IMR-90 (cell line): Measurements from ENCODE around the gene TMEM135. TPM values are rescaled to one million over a fixed set of nuclear protein-coding genes. Genes with fewer than 3 reads are reported as not detected.

Source experiments
- ATAC-seq: fragments of 200-7000 bp; cut with Tn5 transposase; 2 replicates; pipeline ENCODE4 v1.9.1; 2020; ENCODE audit warnings: low read depth, mild to moderate bottlenecking, moderate library complexity
- BruUV-seq: library from RNA; stranded (reverse); fragments of 400-500 nt; replicated peaks from 2 replicates; lab custom pipeline; 2021; lab: Mats Ljungman, UMichigan
- CTCF ChIA-PET: fragments of 300-600 bp; formaldehyde crosslinking; extraction: SDS; loops from one replicate; lab custom pipeline; 2021; ENCODE audit warnings: antibody characterized with exemption; lab: Yijun Ruan, JAX
- POLR2A ChIA-PET: fragments of 300-600 bp; sonication (Branson Sonifier 250); formaldehyde crosslinking; loops from one replicate; lab custom pipeline; 2022; ENCODE audit warnings: antibody characterized with exemption; ENCODE audit not compliant: unreplicated experiment; lab: Charles Lee
- DNase-seq: peaks from one replicate; pipeline ENCODE4 v3.0.0; 2013
- H2AFZ ChIP-seq: replicated peaks from 2 replicates; pipeline ENCODE3; 2013; ENCODE audit warnings: low read length, mild to moderate bottlenecking; ENCODE audit not compliant: poor library complexity
- H2AK5ac ChIP-seq: 2 replicates; pipeline ENCODE4 v1.6.1; 2013; ENCODE audit warnings: low read depth, low read length, inconsistent platforms
- H2AK9ac ChIP-seq: replicated peaks from 2 replicates; pipeline ENCODE3; 2013; ENCODE audit warnings: mild to moderate bottlenecking, low read depth, low read length, moderate library complexity; ENCODE audit not compliant: poor library complexity
- H2BK120ac ChIP-seq: 2 replicates; pipeline ENCODE4 v1.6.1; 2013; ENCODE audit warnings: low read depth, low read length, inconsistent platforms
- H2BK15ac ChIP-seq: 3 replicates; pipeline ENCODE4 v1.6.1; 2013; ENCODE audit warnings: low read depth, low read length, inconsistent platforms
- H2BK20ac ChIP-seq: 2 replicates; pipeline ENCODE4 v1.6.1; 2013; ENCODE audit warnings: low read depth, mild to moderate bottlenecking, inconsistent platforms, low read length, moderate library complexity
- H2BK5ac ChIP-seq: 2 replicates; pipeline ENCODE4 v1.6.1; 2013; ENCODE audit warnings: mild to moderate bottlenecking, low read depth, low read length, inconsistent platforms; ENCODE audit not compliant: poor library complexity, severe bottlenecking
- H3K14ac ChIP-seq: replicated peaks from 2 replicates; pipeline ENCODE4 v1.6.1; 2013; ENCODE audit warnings: low read depth, low read length, inconsistent platforms
- H3K18ac ChIP-seq: 2 replicates; pipeline ENCODE4 v1.6.1; 2013; ENCODE audit warnings: low read depth, low read length, control low read depth
- H3K23ac ChIP-seq: 2 replicates; pipeline ENCODE4 v1.6.1; 2013; ENCODE audit warnings: low read depth, low read length, inconsistent platforms
- H3K27ac ChIP-seq: 2 replicates; pipeline ENCODE4 v1.5.1; 2013; ENCODE audit warnings: mild to moderate bottlenecking, control low read depth, low read length; ENCODE audit not compliant: insufficient read depth
- H3K27me3 ChIP-seq: 2 replicates; pipeline ENCODE4 v1.6.1; 2013; ENCODE audit warnings: low read length; ENCODE audit not compliant: control insufficient read depth, insufficient read depth
- H3K36me3 ChIP-seq: 2 replicates; pipeline ENCODE4 v1.6.1; 2013; ENCODE audit warnings: low read length, mixed read lengths; ENCODE audit not compliant: control insufficient read depth, insufficient read depth
- H3K4ac ChIP-seq: 2 replicates; pipeline ENCODE4 v1.6.1; 2013; ENCODE audit warnings: low read depth, low read length, inconsistent platforms
- H3K4me1 ChIP-seq: 2 replicates; pipeline ENCODE4 v1.6.1; 2013; ENCODE audit warnings: low read length, mixed read lengths; ENCODE audit not compliant: control insufficient read depth, insufficient read depth
- H3K4me2 ChIP-seq: 2 replicates; pipeline ENCODE4 v1.6.1; 2013; ENCODE audit warnings: low read depth, mild to moderate bottlenecking, control low read depth, low read length, moderate library complexity
- H3K4me3 ChIP-seq: 2 replicates; pipeline ENCODE4 v1.5.1; 2013; ENCODE audit warnings: low read depth, mild to moderate bottlenecking, control low read depth, low read length, moderate library complexity; ENCODE audit not compliant: insufficient read depth
- H3K56ac ChIP-seq: 2 replicates; pipeline ENCODE4 v1.6.1; 2013; ENCODE audit warnings: low read length, inconsistent platforms; ENCODE audit not compliant: insufficient read depth; ENCODE audit errors: extremely low read depth
- H3K79me1 ChIP-seq, 2 experiments: 2 replicates each; pipeline ENCODE4 v1.6.1; 2013; ENCODE audit warnings: low read length in 2 of 2, inconsistent platforms in 1 of 2, low read depth in 1 of 2
- H3K9ac ChIP-seq: 2 replicates; pipeline ENCODE4 v1.6.1; 2013; ENCODE audit warnings: low read depth, low read length, control low read depth
- H3K9me1 ChIP-seq: 2 replicates; pipeline ENCODE4 v1.6.1; 2013; ENCODE audit warnings: low read length, inconsistent platforms; ENCODE audit not compliant: insufficient read depth
- H3K9me3 ChIP-seq: 2 replicates; pipeline ENCODE4 v1.6.1; 2013; ENCODE audit warnings: low read length; ENCODE audit not compliant: control insufficient read depth, insufficient read depth
- H4K20me1 ChIP-seq: 2 replicates; pipeline ENCODE4 v1.6.1; 2013; ENCODE audit warnings: low read length, inconsistent platforms; ENCODE audit not compliant: insufficient read depth
- H4K5ac ChIP-seq: 2 replicates; pipeline ENCODE4 v1.6.1; 2013; ENCODE audit warnings: mild to moderate bottlenecking, low read depth, low read length, control low read depth
- H4K8ac ChIP-seq, 2 experiments: 2 replicates each; pipeline ENCODE4 v1.6.1; 2013; ENCODE audit warnings: low read depth in 2 of 2, low read length in 2 of 2, control low read depth in 1 of 2, inconsistent platforms in 1 of 2
- H4K91ac ChIP-seq: 2 replicates; pipeline ENCODE4 v1.6.1; 2013; ENCODE audit warnings: low read depth, low read length, inconsistent platforms; ENCODE audit not compliant: insufficient read depth
- CEBPB ChIP-seq: IDR thresholded peaks from 2 replicates; pipeline ENCODE4 v1.6.1; 2012; ENCODE audit warnings: low read depth, low read length, improper control_type of control experiment
- CHD1 ChIP-seq: IDR thresholded peaks from 2 replicates; pipeline ENCODE4 v1.6.1; 2012; ENCODE audit warnings: low read depth, low read length, improper control_type of control experiment
- CTCF ChIP-seq: conservative IDR thresholded peaks from 2 replicates; pipeline ENCODE4 v1.5.1; 2012; ENCODE audit warnings: mild to moderate bottlenecking, low read depth, low read length, improper control_type of control experiment
- FOS ChIP-seq: fragments of 150-350 bp; IDR thresholded peaks from 2 replicates; pipeline ENCODE4 v1.6.1; 2016; ENCODE audit warnings: low read depth, low read length
- MAFK ChIP-seq: IDR thresholded peaks from 2 replicates; pipeline ENCODE4 v1.6.1; 2012; ENCODE audit warnings: low read depth, low read length, improper control_type of control experiment
- MAZ ChIP-seq: IDR thresholded peaks from 2 replicates; pipeline ENCODE4 v1.6.1; 2012; ENCODE audit warnings: low read depth, mild to moderate bottlenecking, low read length, improper control_type of control experiment, moderate library complexity, borderline replicate concordance
- MXI1 ChIP-seq: IDR thresholded peaks from 2 replicates; pipeline ENCODE4 v1.6.1; 2012; ENCODE audit warnings: low read depth, mild to moderate bottlenecking, low read length, moderate library complexity, borderline replicate concordance
- NFE2L2 ChIP-seq: fragments of 150-350 bp; IDR thresholded peaks from 2 replicates; pipeline ENCODE4 v1.6.1; 2016; ENCODE audit warnings: low read depth, mild to moderate bottlenecking, low read length
- POLR2A ChIP-seq: IDR thresholded peaks from 2 replicates; pipeline ENCODE4 v1.6.1; 2012; ENCODE audit warnings: mild to moderate bottlenecking, low read depth, low read length
- RAD21 ChIP-seq: IDR thresholded peaks from 2 replicates; pipeline ENCODE4 v1.6.1; 2012; ENCODE audit warnings: low read length, improper control_type of control experiment
- RCOR1 ChIP-seq: IDR thresholded peaks from 2 replicates; pipeline ENCODE4 v1.6.1; 2012; ENCODE audit warnings: mild to moderate bottlenecking, low read length, improper control_type of control experiment; ENCODE audit not compliant: insufficient replicate concordance
- RFX5 ChIP-seq: IDR thresholded peaks from 2 replicates; pipeline ENCODE4 v1.8.0; 2012; ENCODE audit warnings: low read depth, mild to moderate bottlenecking, low read length, moderate library complexity
- SMC3 ChIP-seq: fragments of 150-350 bp; IDR thresholded peaks from 2 replicates; pipeline ENCODE4 v1.6.1; 2016; ENCODE audit warnings: low read depth, mild to moderate bottlenecking, antibody characterized with exemption, low read length, moderate library complexity
- USF2 ChIP-seq: fragments of 150-350 bp; IDR thresholded peaks from 2 replicates; pipeline ENCODE4 v1.6.1; 2017; ENCODE audit warnings: mild to moderate bottlenecking, antibody characterized with exemption, low read length, low read depth
- WGBS, 2 experiments: methylation state at CpG; one replicate each; pipeline versions ENCODE4 v1.1.5 to v1.1.7; 2013; ENCODE audit warnings: missing lambda C conversion rate in 2 of 2; ENCODE audit not compliant: insufficient read length in 1 of 2; ENCODE audit errors: extremely low coverage in 2 of 2; 5-methylcytosine and 5-hydroxymethylcytosine counted together
- dilution Hi-C: fragments of 300-500 bp; cut with HindIII; formaldehyde crosslinking; loops from one replicate; pipeline ENCODE4 v1.14.3; 2018; ENCODE audit warnings: low sequenced_read_pairs; ENCODE audit not compliant: unreplicated experiment
- in situ Hi-C: fragments of 300-500 bp; cut with MboI; formaldehyde crosslinking; loops from 3 replicates; pipeline ENCODE4 v1.14.3; 2019; ENCODE audit warnings: low sequenced_read_pairs, inconsistent platforms, mixed read lengths
- intact Hi-C: fragments of 100-400 bp; cut with micrococcal nuclease; formaldehyde crosslinking; loops from 2 replicates; pipeline ENCODE4 v1.10.0; 2022
- polyA plus RNA-seq, 3 experiments: library from polyadenylated mRNA; depleted of rRNA; stranded (reverse); fragments of >200 nt; gene quantifications; 2 replicates each; pipeline ENCODE4 v1.2.3, GENCODE V29; 2012; ENCODE audit warnings: low replicate concordance in 1 of 3
- total RNA-seq: library from RNA; depleted of rRNA; stranded (reverse); fragments of >200 nt; gene quantifications from 2 replicates; pipeline ENCODE4 v1.2.3, GENCODE V29; 2012

The TMEM135 gene
- total and polyA plus RNA-seq, 2 of the 4 experiments (the other 2 are of a cell fraction), result 3.9 to 5.9 TPM

- H3K36me3 ChIP-seq, result no peaks in the 10 kb centered on the region
- no peak overlapping the region for H3K4ac ChIP-seq
- H3K23ac ChIP-seq, result no peak overlapping the region
- DNase-seq, result no peak
- in situ Hi-C loops (no loop called here), intact Hi-C loops (no loop called here), dilution Hi-C loops (no loop called here)
- H3K56ac ChIP-seq, result no peak overlapping the region
- no peak overlapping the region for H2AFZ ChIP-seq
- H4K5ac ChIP-seq, result no peak overlapping the region
- CTCF ChIA-PET, result no interaction called here
- H2BK15ac ChIP-seq, result no peak overlapping the region
- no TSS peak for BruUV-seq
- H4K20me1 ChIP-seq, result no peaks in the 10 kb centered on the region
- H3K27ac ChIP-seq, result no peak overlapping the region
- H3K27me3 ChIP-seq, result no peaks in the 10 kb centered on the region
- no peak overlapping the region for H2BK5ac ChIP-seq
- WGBS, 2 experiments, result no CpG with 5 or more reads among the region's 2 CpGs
- peaks cover 7% of the 10 kb centered on the region for H3K9me3 ChIP-seq
- no peak overlapping the region for H2AK5ac ChIP-seq
- H2BK120ac ChIP-seq, result no peak overlapping the region
- no peak overlapping the region for H3K4me3 ChIP-seq
- H4K8ac ChIP-seq, result no peak overlapping the region
- no peaks in the 10 kb centered on the region for H3K9me1 ChIP-seq
- no peak overlapping the region for H3K14ac ChIP-seq
- TF ChIP-seq CTCF, result no peak
- TF ChIP-seq MAFK, result no peak
- no peak for TF ChIP-seq USF2
- no peak for TF ChIP-seq SMC3
- no peak for TF ChIP-seq RFX5
- TF ChIP-seq CHD1, result no peak
- no peak for TF ChIP-seq CEBPB
- no peak for TF ChIP-seq FOS
- TF ChIP-seq RCOR1, result no peak
- TF ChIP-seq POLR2A, result no peak
- no peak for TF ChIP-seq MXI1
- TF ChIP-seq RAD21, result no peak
- TF ChIP-seq NFE2L2, result no peak
- no peak for TF ChIP-seq MAZ
- no peak for ATAC-seq
- H3K4me2 ChIP-seq, result no peak overlapping the region
- no peak overlapping the region for H4K91ac ChIP-seq
- no peak overlapping the region for H3K9ac ChIP-seq
- H2AK9ac ChIP-seq, result no peak overlapping the region
- H3K79me1 ChIP-seq, result no peaks in the 10 kb centered on the region; a peak in 1 of 4 replicates
- no peak overlapping the region for H3K18ac ChIP-seq
- POLR2A ChIA-PET, result no interaction called here
- no peak overlapping the region for H2BK20ac ChIP-seq
- H3K4me1 ChIP-seq, result no peaks in the 10 kb centered on the region
These were observed 191.1 kb downstream of the TMEM135 start for GRCh38 chr11:87228820-87229219.
